MM.1S (cell line): ENCODE results near the gene SARNP.

ENCODE experiments used
- EZH2 ChIP-seq: fragments of 300-600 bp; sonication (generic); optimal IDR thresholded peaks from 2 replicates; pipeline ENCODE3; 2017; ENCODE audit warnings: low read depth, mild to moderate bottlenecking, antibody characterized with exemption, low read length, mixed read lengths
- EZH2phosphoT487 ChIP-seq: fragments of 300-600 bp; sonication (generic); IDR thresholded peaks from 2 replicates; pipeline ENCODE4 v1.6.1; 2018; ENCODE audit warnings: antibody characterized with exemption, low read length
- TF ChIP-seq, protein P1 (sequence below): fragments of 300-600 bp; sonication (generic); IDR thresholded peaks from 2 replicates; pipeline ENCODE4 v1.5.1; 2016; ENCODE audit warnings: antibody characterized with exemption, low read length, mixed read lengths

DNA sequence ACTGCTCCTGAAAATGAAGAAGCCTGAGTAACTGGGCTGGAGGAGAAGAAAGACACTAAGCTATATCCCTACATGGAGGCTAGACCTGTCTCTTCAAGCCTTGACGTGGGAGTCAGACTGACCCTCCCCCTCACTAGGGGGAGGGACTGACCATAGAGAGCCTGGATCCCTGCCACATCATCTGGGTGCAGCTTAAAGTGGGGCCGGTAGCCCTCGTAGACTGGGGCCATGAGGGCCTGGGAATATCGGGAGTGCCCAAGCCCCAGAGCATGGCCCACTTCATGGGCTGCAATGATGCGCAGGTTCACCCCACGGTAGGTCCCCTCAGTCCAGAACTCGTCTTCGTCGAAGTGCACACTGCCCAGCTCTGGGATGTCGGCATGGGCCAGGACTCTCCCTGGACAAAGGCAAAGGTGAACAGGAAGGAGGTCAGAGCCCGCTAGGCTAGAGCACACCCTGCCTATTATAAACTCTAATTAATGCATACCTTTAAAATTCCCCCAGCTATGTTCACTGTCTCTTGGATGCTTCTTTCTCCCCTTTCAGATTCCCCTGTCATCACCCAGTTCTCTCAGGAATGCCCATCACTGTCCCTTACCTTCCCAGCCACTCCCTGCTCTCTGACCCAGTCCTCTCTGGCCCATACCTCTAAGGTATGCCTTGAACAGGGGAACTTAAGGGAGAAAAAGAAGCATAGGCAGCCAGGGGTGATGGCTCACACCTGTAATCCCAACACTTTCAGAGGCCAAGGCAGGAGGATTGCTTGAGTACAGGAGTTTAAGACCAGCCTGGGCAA is 22.0 kb upstream of the SARNP start:
- TF ChIP-seq, protein P1, sequence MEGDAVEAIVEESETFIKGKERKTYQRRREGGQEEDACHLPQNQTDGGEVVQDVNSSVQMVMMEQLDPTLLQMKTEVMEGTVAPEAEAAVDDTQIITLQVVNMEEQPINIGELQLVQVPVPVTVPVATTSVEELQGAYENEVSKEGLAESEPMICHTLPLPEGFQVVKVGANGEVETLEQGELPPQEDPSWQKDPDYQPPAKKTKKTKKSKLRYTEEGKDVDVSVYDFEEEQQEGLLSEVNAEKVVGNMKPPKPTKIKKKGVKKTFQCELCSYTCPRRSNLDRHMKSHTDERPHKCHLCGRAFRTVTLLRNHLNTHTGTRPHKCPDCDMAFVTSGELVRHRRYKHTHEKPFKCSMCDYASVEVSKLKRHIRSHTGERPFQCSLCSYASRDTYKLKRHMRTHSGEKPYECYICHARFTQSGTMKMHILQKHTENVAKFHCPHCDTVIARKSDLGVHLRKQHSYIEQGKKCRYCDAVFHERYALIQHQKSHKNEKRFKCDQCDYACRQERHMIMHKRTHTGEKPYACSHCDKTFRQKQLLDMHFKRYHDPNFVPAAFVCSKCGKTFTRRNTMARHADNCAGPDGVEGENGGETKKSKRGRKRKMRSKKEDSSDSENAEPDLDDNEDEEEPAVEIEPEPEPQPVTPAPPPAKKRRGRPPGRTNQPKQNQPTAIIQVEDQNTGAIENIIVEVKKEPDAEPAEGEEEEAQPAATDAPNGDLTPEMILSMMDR, result no peak
- no peak for TF ChIP-seq EZH2
- TF ChIP-seq EZH2phosphoT487, result no peak
